Effector memory CD8-positive, alpha-beta T cell (primary cell): ENCODE results near the gene LDLRAD4.

ENCODE experiments used
- ATAC-seq: fragments of 150-1000 bp; cut with Tn5 transposase; replicated peaks from 2 replicates; pipeline ENCODE4 v1.10.0; 2021; ENCODE audit warnings: mild to moderate bottlenecking, moderate library complexity
- DNase-seq, 3 experiments: peaks; one replicate each; pipeline ENCODE4 v3.0.0; 2021
- H3K27ac Mint-ChIP-seq, 2 donors: one replicate each; pipeline ENCODE4 v1.8.0; 2022; ENCODE audit warnings: mild to moderate bottlenecking in 2 of 2, mixed read lengths in 2 of 2, moderate library complexity in 2 of 2
- H3K27me3 Mint-ChIP-seq, 2 donors: one replicate each; pipeline ENCODE4 v1.8.0; 2022; ENCODE audit warnings: mixed read lengths in 2 of 2
- H3K36me3 Mint-ChIP-seq: one replicate; pipeline ENCODE4 v1.8.0; 2022; ENCODE audit warnings: mild to moderate bottlenecking, moderate library complexity, mixed read lengths; ENCODE audit not compliant: insufficient read depth
- H3K4me1 Mint-ChIP-seq, 2 donors: one replicate each; pipeline ENCODE4 v1.8.0; 2022; ENCODE audit warnings: low read depth in 2 of 2, mixed read lengths in 2 of 2
- H3K4me3 Mint-ChIP-seq, 2 donors: one replicate each; pipeline ENCODE4 v1.8.0; 2022; ENCODE audit warnings: mild to moderate bottlenecking in 2 of 2, mixed read lengths in 2 of 2, moderate library complexity in 2 of 2
- H3K9me3 Mint-ChIP-seq, 2 donors: one replicate each; pipeline ENCODE4 v1.8.0; 2022; ENCODE audit warnings: mixed read lengths in 2 of 2

The LDLRAD4 gene

GRCh38 chr18:13643261-13643751, 424.7 kb downstream of the LDLRAD4 start:
- no peaks in the 10 kb centered on the region for H3K4me1 Mint-ChIP-seq
- no peak for ATAC-seq
- no peak overlapping the region for H3K4me3 Mint-ChIP-seq
- DNase-seq, result no peak
- H3K36me3 Mint-ChIP-seq, result peaks cover 15% of the 10 kb centered on the region
- no peaks in the 10 kb centered on the region for H3K9me3 Mint-ChIP-seq
- no peaks in the 10 kb centered on the region for H3K27me3 Mint-ChIP-seq
- H3K27ac Mint-ChIP-seq, result no peak overlapping the region

GRCh38 chr18:13645093-13645492, 426.5 kb downstream of the LDLRAD4 start:
- H3K27me3 Mint-ChIP-seq, result no peaks in the 10 kb centered on the region
- H3K4me1 Mint-ChIP-seq, result no peaks in the 10 kb centered on the region
- peaks cover 20% of the 10 kb centered on the region for H3K36me3 Mint-ChIP-seq
- DNase-seq, result no peak
- H3K27ac Mint-ChIP-seq, result no peak overlapping the region
- no peak for ATAC-seq
- H3K9me3 Mint-ChIP-seq, result no peaks in the 10 kb centered on the region
- H3K4me3 Mint-ChIP-seq, result no peak overlapping the region

GRCh38 chr18:13646633-13647032, 428.1 kb downstream of the LDLRAD4 start:
- no peaks in the 10 kb centered on the region for H3K9me3 Mint-ChIP-seq
- ATAC-seq, result no peak
- no peak overlapping the region for H3K27ac Mint-ChIP-seq
- DNase-seq, result no peak
- no peak overlapping the region for H3K4me3 Mint-ChIP-seq
- no peaks in the 10 kb centered on the region for H3K27me3 Mint-ChIP-seq
- peaks cover 20% of the 10 kb centered on the region for H3K36me3 Mint-ChIP-seq
- no peaks in the 10 kb centered on the region for H3K4me1 Mint-ChIP-seq

GRCh38 chr18:13647761-13648160, 429.2 kb downstream of the LDLRAD4 start:
- ATAC-seq (no peak), DNase-seq (no peak)
- no peaks in the 10 kb centered on the region for H3K27me3 Mint-ChIP-seq
- H3K4me1 Mint-ChIP-seq, result no peaks in the 10 kb centered on the region
- H3K36me3 Mint-ChIP-seq, result peaks cover 22% of the 10 kb centered on the region
- no peak overlapping the region for H3K27ac Mint-ChIP-seq
- no peak overlapping the region for H3K4me3 Mint-ChIP-seq
- no peaks in the 10 kb centered on the region for H3K9me3 Mint-ChIP-seq

GRCh38 chr18:13649397-13650390, 431.1 kb downstream of the LDLRAD4 start:
- peaks cover 16% of the 10 kb centered on the region for H3K36me3 Mint-ChIP-seq
- no peak for DNase-seq
- H3K27ac Mint-ChIP-seq, result peak overlapping the region in 1 of 2 donors; percentile 36
- no peak overlapping the region for H3K4me3 Mint-ChIP-seq
- no peaks in the 10 kb centered on the region for H3K9me3 Mint-ChIP-seq
- no peaks in the 10 kb centered on the region for H3K4me1 Mint-ChIP-seq
- H3K27me3 Mint-ChIP-seq, result no peaks in the 10 kb centered on the region
- ATAC-seq, result no peak

- H3K27ac Mint-ChIP-seq, result no peak overlapping the region
- H3K4me3 Mint-ChIP-seq, result no peak overlapping the region
- no peaks in the 10 kb centered on the region for H3K4me1 Mint-ChIP-seq
- H3K27me3 Mint-ChIP-seq, result no peaks in the 10 kb centered on the region
- H3K36me3 Mint-ChIP-seq, result peaks cover 3% of the 10 kb centered on the region
- no peaks in the 10 kb centered on the region for H3K9me3 Mint-ChIP-seq
- ATAC-seq (no peak), DNase-seq (no peak)
Measured at GRCh38 chr18:13653746-13654433, 435.3 kb downstream of the LDLRAD4 start.

GRCh38 chr18:13657974-13658373, 439.4 kb downstream of the LDLRAD4 start:
- H3K9me3 Mint-ChIP-seq, result no peaks in the 10 kb centered on the region
- DNase-seq (no peak), ATAC-seq (no peak)
- H3K4me1 Mint-ChIP-seq, result no peaks in the 10 kb centered on the region
- no peak overlapping the region for H3K27ac Mint-ChIP-seq
- H3K27me3 Mint-ChIP-seq, result no peaks in the 10 kb centered on the region
- no peak overlapping the region for H3K4me3 Mint-ChIP-seq
- no peaks in the 10 kb centered on the region for H3K36me3 Mint-ChIP-seq

DNA sequence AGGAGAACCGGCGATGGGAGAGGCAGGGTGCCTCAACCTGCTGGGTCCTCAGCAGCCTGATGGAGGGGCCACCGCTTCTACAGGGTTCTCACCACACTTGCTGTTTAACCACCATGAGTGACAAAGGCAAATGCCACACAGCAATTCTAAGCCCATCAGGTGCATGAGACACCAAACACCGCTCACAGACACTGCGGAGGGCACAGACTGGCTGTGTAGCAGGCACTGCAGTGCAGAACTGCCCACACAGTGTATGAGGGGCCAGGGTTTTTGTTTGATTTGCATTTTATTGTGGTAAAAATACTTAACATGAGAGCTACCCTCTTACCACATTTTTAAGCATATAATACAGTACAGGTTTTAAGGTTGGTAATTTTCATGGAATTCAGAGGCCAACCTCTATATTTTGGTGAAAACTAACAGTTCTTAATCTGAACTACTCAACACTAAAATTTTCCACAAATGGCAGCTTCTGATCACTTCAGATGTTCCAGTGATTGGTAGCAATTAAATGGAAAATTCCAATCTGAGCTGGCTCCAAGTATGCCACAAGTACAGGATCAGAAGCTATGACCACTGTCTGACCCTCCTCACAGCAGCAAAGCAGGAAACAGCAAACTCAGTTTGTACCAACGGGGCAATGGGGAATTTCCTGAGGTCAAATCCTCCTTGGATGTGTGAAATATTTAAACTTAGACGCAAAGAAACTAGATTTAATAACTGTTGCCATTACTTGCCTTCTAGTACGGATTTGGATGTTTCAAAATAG, 440.1 kb downstream of the LDLRAD4 start:
- Mint-ChIP-seq H3K4me1 (no peaks in the 10 kb centered on the region), H3K27me3 (no peaks in the 10 kb centered on the region), H3K9me3 (no peaks in the 10 kb centered on the region), H3K27ac (no peak overlapping the region), H3K36me3 (no peaks in the 10 kb centered on the region), H3K4me3 (no peak overlapping the region)
- DNase-seq, result no peak
- ATAC-seq, result no peak

DNA sequence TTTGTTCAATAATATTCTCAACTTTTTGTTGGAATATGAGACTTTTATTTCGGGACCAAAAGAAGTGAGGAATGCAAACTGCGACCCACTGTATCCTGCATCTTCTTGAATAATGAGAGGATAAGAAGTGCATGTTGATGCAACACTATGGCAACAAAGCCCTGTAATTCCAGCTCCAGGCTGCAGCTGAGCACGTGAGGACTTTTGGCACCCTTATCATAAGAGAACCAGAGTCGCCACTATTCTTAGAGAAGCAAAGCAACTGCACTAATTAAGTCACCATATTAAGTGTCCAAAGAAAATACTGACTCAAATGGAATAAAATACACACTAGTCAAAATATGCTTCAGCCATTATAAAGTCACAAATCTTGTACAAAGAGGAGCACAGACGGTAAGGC, 441.9 kb downstream of the LDLRAD4 start:
- H3K4me1 Mint-ChIP-seq, result no peaks in the 10 kb centered on the region
- no peak for ATAC-seq
- peaks cover 11% of the 10 kb centered on the region for H3K36me3 Mint-ChIP-seq
- DNase-seq, result no peak
- H3K27ac Mint-ChIP-seq, result no peak overlapping the region
- no peak overlapping the region for H3K4me3 Mint-ChIP-seq
- no peaks in the 10 kb centered on the region for H3K27me3 Mint-ChIP-seq
- no peaks in the 10 kb centered on the region for H3K9me3 Mint-ChIP-seq

DNA sequence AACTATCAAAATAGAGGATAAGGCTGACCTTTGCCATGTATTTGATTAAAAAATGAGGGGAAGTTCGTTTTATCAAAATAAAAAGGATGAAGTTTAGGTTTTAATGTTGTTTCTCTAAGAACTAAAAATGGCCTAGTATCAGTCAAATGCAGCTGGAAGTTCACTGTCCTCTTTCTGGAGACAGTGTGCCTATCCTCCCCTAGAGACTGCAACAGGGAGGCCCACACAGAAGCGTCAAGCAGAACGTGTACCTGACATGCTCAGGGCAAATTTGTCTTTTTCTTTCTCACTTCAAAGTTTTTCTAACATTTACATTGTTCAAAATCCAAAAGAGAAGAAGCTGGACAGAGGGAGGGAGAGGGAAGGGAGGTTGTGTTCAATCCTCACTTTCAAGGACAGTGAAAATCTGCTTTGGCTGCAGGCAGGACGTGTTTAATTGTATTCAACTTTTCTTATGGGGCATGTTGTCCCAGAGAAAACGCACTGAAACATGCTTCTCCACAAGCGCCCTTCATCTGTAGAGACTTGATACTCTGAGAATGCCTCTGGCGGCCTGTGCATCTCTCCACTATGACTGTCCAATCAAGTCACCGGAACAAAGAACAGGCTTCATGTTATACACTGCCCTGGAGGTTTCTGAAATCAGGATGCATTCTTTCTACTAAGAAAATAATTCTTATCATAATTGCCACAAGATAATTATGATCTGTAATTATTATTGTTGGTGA, 442.7 kb downstream of the LDLRAD4 start:
- no peak for DNase-seq
- no peaks in the 10 kb centered on the region for H3K9me3 Mint-ChIP-seq
- H3K4me3 Mint-ChIP-seq, result no peak overlapping the region
- H3K36me3 Mint-ChIP-seq, result peaks cover 11% of the 10 kb centered on the region
- no peaks in the 10 kb centered on the region for H3K27me3 Mint-ChIP-seq
- ATAC-seq, result no peak
- H3K27ac Mint-ChIP-seq, result no peak overlapping the region
- H3K4me1 Mint-ChIP-seq, result no peaks in the 10 kb centered on the region

- Mint-ChIP-seq H3K9me3 (no peaks in the 10 kb centered on the region), H3K36me3 (peaks cover 11% of the 10 kb centered on the region), H3K4me3 (no peak overlapping the region), H3K27ac (no peak overlapping the region), H3K4me1 (no peaks in the 10 kb centered on the region), H3K27me3 (no peaks in the 10 kb centered on the region)
- ATAC-seq (no peak), DNase-seq (no peak)
Measured at GRCh38 chr18:13661779-13662256, 443.3 kb downstream of the LDLRAD4 start.

- DNase-seq (no peak), ATAC-seq (no peak)
- Mint-ChIP-seq H3K4me1 (peaks cover 0 to 19% of the 10 kb centered on the region in 2 donors), H3K36me3 (peaks cover 6% of the 10 kb centered on the region), H3K27ac (no peak overlapping the region), H3K27me3 (no peaks in the 10 kb centered on the region), H3K9me3 (no peaks in the 10 kb centered on the region), H3K4me3 (no peak overlapping the region)
Measured at GRCh38 chr18:13672657-13673056, 454.1 kb downstream of the LDLRAD4 start.

DNA sequence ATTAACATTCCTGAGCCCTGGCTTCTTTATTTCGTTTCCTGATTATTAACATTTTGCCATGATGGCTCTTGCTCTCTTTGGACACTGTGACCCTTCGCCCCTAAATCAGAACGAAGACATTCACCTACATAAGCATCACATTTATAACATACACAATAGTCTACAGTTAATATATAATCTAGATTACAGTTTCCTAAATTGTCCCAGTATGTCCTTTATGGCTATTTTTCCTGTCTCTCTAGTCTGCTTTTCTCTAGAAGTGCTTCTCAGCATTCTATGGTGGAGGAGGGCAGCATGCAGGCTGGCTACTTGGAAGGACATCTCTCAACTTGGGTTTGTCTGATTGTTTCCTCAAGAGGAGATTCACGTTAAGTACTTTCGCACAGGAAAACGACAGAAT, 457.9 kb downstream of the LDLRAD4 start:
- no peaks in the 10 kb centered on the region for H3K9me3 Mint-ChIP-seq
- DNase-seq, result no peak
- peaks cover 3% of the 10 kb centered on the region for H3K36me3 Mint-ChIP-seq
- peaks cover 0 to 18% of the 10 kb centered on the region in 2 donors for H3K4me1 Mint-ChIP-seq
- H3K27me3 Mint-ChIP-seq, result no peaks in the 10 kb centered on the region
- H3K4me3 Mint-ChIP-seq, result no peak overlapping the region
- no peak for ATAC-seq
- no peak overlapping the region for H3K27ac Mint-ChIP-seq
